Hematopoietic multipotent progenitor cell treated with erythropoietin and hydrocortisone succinate and interleukin-3 and kit ligand, for 8 days (in vitro differentiated cells): ENCODE measurements around the gene RNF5.
"Not testable (repeated sequence)": the region's sequence is repeated elsewhere in the genome, so short reads cannot be mapped to it uniquely, and the experiment has no call there.

Experiments used
- DNase-seq: peaks from one replicate; pipeline ENCODE4 v3.0.0-alpha.2; 2015

The RNF5 gene

GRCh38 chr6:32177788-32178546, at the start of gene RNF5:
Gene RNF5, plus strand, starts transcription at chr6:32178405. Its CDS starts 107 bp downstream, at chr6:32178512.
- DNase-seq = peak; percentile 100

GRCh38 chr6:32128751-32129296, 49.4 kb upstream of the RNF5 start:
- no peak for DNase-seq

- peak; percentile 35 for DNase-seq
Measured at GRCh38 chr6:32129297-32130088, 48.7 kb upstream of the RNF5 start.

- DNase-seq = peak; percentile 95
Measured at GRCh38 chr6:32131439-32131948, 46.7 kb upstream of the RNF5 start.

- no peak for DNase-seq
Measured at GRCh38 chr6:32132110-32132509, 46.1 kb upstream of the RNF5 start.

GRCh38 chr6:32133786-32134185, 44.4 kb upstream of the RNF5 start:
- no peak for DNase-seq

- no peak for DNase-seq
Measured at GRCh38 chr6:32137454-32137853, 40.8 kb upstream of the RNF5 start.

GRCh38 chr6:32139590-32139989, 38.6 kb upstream of the RNF5 start:
- DNase-seq = no peak

- peak; percentile 76 for DNase-seq
Measured at GRCh38 chr6:32140420-32141046, 37.7 kb upstream of the RNF5 start.

GRCh38 chr6:32144238-32144637, 34.0 kb upstream of the RNF5 start:
- DNase-seq = not testable (repeated sequence)

- DNase-seq = no peak
Measured at GRCh38 chr6:32146287-32146686, 31.9 kb upstream of the RNF5 start.

- DNase-seq = no peak
Measured at GRCh38 chr6:32146687-32147086, 31.5 kb upstream of the RNF5 start.

- peak; percentile 62 for DNase-seq
Measured at GRCh38 chr6:32147401-32148132, 30.6 kb upstream of the RNF5 start.

GRCh38 chr6:32148289-32149091, 29.7 kb upstream of the RNF5 start:
- peak; percentile 88 for DNase-seq

GRCh38 chr6:32149092-32149755, 29.0 kb upstream of the RNF5 start:
- DNase-seq = no peak

- DNase-seq = no peak
Measured at GRCh38 chr6:32149932-32150870, 28.0 kb upstream of the RNF5 start.

GRCh38 chr6:32151181-32151862, 26.9 kb upstream of the RNF5 start:
- no peak for DNase-seq

GRCh38 chr6:32151863-32152768, 26.1 kb upstream of the RNF5 start, which contains the start of gene PRRT1:
Gene PRRT1, minus strand, starts transcription at chr6:32151939. Its CDS starts 112 bp downstream, at chr6:32151827.
- DNase-seq = no peak
